GM12891 (cell line): Measurements from ENCODE around the gene CDH13.

ENCODE experiments used
- PAX5 ChIP-seq: IDR thresholded peaks from 2 replicates; pipeline ENCODE4 v1.6.1; 2011; ENCODE audit warnings: low read length, moderate library complexity, mild to moderate bottlenecking; ENCODE audit not compliant: insufficient read depth, severe bottlenecking
- POLR2A ChIP-seq: IDR thresholded peaks from 2 replicates; pipeline ENCODE4 v1.6.1; 2011; ENCODE audit warnings: low read depth, low read length, control low read depth
- POLR2AphosphoS5 ChIP-seq: IDR thresholded peaks from 2 replicates; pipeline ENCODE4 v1.6.1; 2011; ENCODE audit warnings: low read depth, low read length, control low read depth
- SPI1 ChIP-seq: IDR thresholded peaks from 2 replicates; pipeline ENCODE4 v1.6.1; 2011; ENCODE audit warnings: low read depth, low read length, control low read depth

GRCh38 chr16:83533193-83533592, 906.4 kb downstream of the CDH13 start:
- TF ChIP-seq POLR2AphosphoS5 (no peak), PAX5 (no peak), SPI1 (no peak), POLR2A (no peak)
